T-cell (primary cell): ENCODE measurements around the gene ARHGAP5. TPM values are rescaled to one million over a fixed set of nuclear protein-coding genes. Genes with fewer than 3 reads are reported as not detected.
A peak's percentile ranks its signal among the peaks of the same experiment; 100 is the strongest.

Experiments used
- ATAC-seq, 4 experiments: fragments of 200-7000 bp in 3 of 4; fragments of 150-1000 bp in 1 of 4; cut with Tn5 transposase; replicated peaks in 1 of 4; 1 replicate in 3 of 4; 2 replicates in 1 of 4; pipeline ENCODE4 v1.10.0; 2021; ENCODE audit warnings: moderate library complexity in 3 of 4, mild to moderate bottlenecking in 2 of 4, moderate number of reproducible peaks in 1 of 4
- CTCF ChIA-PET, 2 donors: fragments of 300-600 bp; sonication (Branson Sonifier 250); formaldehyde crosslinking; loops; one replicate each; lab custom pipeline; 2022; ENCODE audit warnings: antibody characterized with exemption in 2 of 2; lab: Charles Lee
- POLR2A ChIA-PET, 2 donors: fragments of 300-600 bp; sonication (Branson Sonifier 250); formaldehyde crosslinking; loops; one replicate each; lab custom pipeline; 2022; ENCODE audit warnings: antibody characterized with exemption in 2 of 2; lab: Charles Lee
- DNase-seq, 35 experiments: peaks; one replicate each; pipeline versions ENCODE4 v3.0.0 to v3.0.0-alpha.2; 2013 to 2023
- H3K27ac ChIP-seq: one replicate; pipeline ENCODE4 v1.5.1; 2013; ENCODE audit warnings: low read length
- H3K27me3 ChIP-seq, 2 experiments: replicated peaks in 1 of 2; 1 replicate in 1 of 2; 2 replicates in 1 of 2; pipeline versions ENCODE4 v1.6.1 to v1.7.0; 2013; ENCODE audit warnings: low read length in 1 of 2, mixed read lengths in 1 of 2; ENCODE audit not compliant: control insufficient read depth in 2 of 2, insufficient read depth in 2 of 2; ENCODE audit errors: extremely low read depth in 1 of 2
- H3K36me3 ChIP-seq, 2 donors: 1 replicate in 1 of 2; 2 replicates in 1 of 2; pipeline versions ENCODE4 v1.6.1 to v1.7.0; 2013; ENCODE audit warnings: low read length in 1 of 2; ENCODE audit not compliant: control insufficient read depth in 2 of 2, insufficient read depth in 1 of 2; ENCODE audit errors: extremely low read depth in 1 of 2
- H3K4me1 ChIP-seq, 2 experiments: 1 replicate in 1 of 2; 2 replicates in 1 of 2; pipeline versions ENCODE4 v1.6.1 to v1.7.0; 2013; ENCODE audit warnings: low read length in 2 of 2, mixed read lengths in 1 of 2; ENCODE audit not compliant: insufficient read depth in 2 of 2, control insufficient read depth in 1 of 2; ENCODE audit errors: extremely low read depth in 1 of 2
- H3K4me3 ChIP-seq, 2 donors: 1 replicate in 1 of 2; 2 replicates in 1 of 2; pipeline versions ENCODE4 v1.5.1 to v1.7.0; 2013; ENCODE audit warnings: mild to moderate bottlenecking in 2 of 2, low read length in 1 of 2, moderate library complexity in 1 of 2; ENCODE audit not compliant: control insufficient read depth in 1 of 2; ENCODE audit errors: extremely low read depth in 1 of 2
- H3K9me3 ChIP-seq: 2 replicates; pipeline ENCODE4 v1.7.0; 2013
- H3K27ac Mint-ChIP-seq, 2 donors: one replicate each; pipeline ENCODE4 v1.8.0; 2020 to 2021; ENCODE audit warnings: mild to moderate bottlenecking in 2 of 2, mixed read lengths in 2 of 2
- H3K27me3 Mint-ChIP-seq, 2 donors: one replicate each; pipeline ENCODE4 v1.8.0; 2021 to 2022; ENCODE audit warnings: mixed read lengths in 2 of 2
- H3K36me3 Mint-ChIP-seq: one replicate; pipeline ENCODE4 v1.8.0; 2021; ENCODE audit warnings: mixed read lengths
- H3K4me1 Mint-ChIP-seq, 3 donors: one replicate each; pipeline ENCODE4 v1.8.0; 2020 to 2022; ENCODE audit warnings: mixed read lengths in 3 of 3, mild to moderate bottlenecking in 1 of 3
- H3K4me3 Mint-ChIP-seq, 3 donors: one replicate each; pipeline ENCODE4 v1.8.0; 2020 to 2022; ENCODE audit warnings: mild to moderate bottlenecking in 3 of 3, mixed read lengths in 3 of 3, moderate library complexity in 3 of 3
- H3K9me3 Mint-ChIP-seq, 3 donors: one replicate each; pipeline ENCODE4 v1.8.0; 2020 to 2022; ENCODE audit warnings: mixed read lengths in 3 of 3
- WGBS: methylation state at CpG from one replicate; pipeline ENCODE4 v1.1.5; 2013; ENCODE audit warnings: missing lambda C conversion rate; ENCODE audit not compliant: insufficient coverage; 5-methylcytosine and 5-hydroxymethylcytosine counted together
- total RNA-seq, 35 experiments: library from RNA in 6 of 35; stranded (reverse) in 6 of 35; fragments of 120-200 nt in 1 of 35; gene quantifications; one replicate each; pipeline versions ENCODE4 v1.2.1 to v1.2.4 and lab custom pipeline; 2013 to 2026

ARHGAP5 gene
- total RNA-seq, 5 donors from 2014 or later (not counting 1 experiment from before 2014, with no cell fraction given), result 43.1 to 69.3 (median 60.9) TPM

- H3K36me3 Mint-ChIP-seq, result no peaks in the 10 kb centered on the region
- no peaks in the 10 kb centered on the region for H3K27me3 Mint-ChIP-seq
- H3K36me3 ChIP-seq, result no peaks in the 10 kb centered on the region
- peaks cover 18 to 24% (median 19%) of the 10 kb centered on the region in 3 donors for H3K4me1 Mint-ChIP-seq
- H3K4me3 ChIP-seq, result no peak overlapping the region
- CTCF ChIA-PET, result interaction anchor here (0.5 to 6.0 kb wide), 18 partner anchors 11 to 1163 kb away, joined by 3 to 69 read pairs (median 4); partner anchors contain the start of gene RNU6-8 (in 1 of the 2)
- DNase-seq, result peak in 31 of 35 experiments; percentile 2 to 85 (median 38)
- no peaks in the 10 kb centered on the region for H3K9me3 Mint-ChIP-seq
- POLR2A ChIA-PET, result no interaction called here
- ATAC-seq, result no peak
- H3K27ac ChIP-seq, result no peak overlapping the region
- no peaks in the 10 kb centered on the region for H3K27me3 ChIP-seq
- no CpG with 5 or more reads among the region's 6 CpGs for WGBS
- H3K9me3 ChIP-seq, result no peaks in the 10 kb centered on the region
- H3K4me1 ChIP-seq, result peaks cover 5 to 12% of the 10 kb centered on the region in 2 experiments
- H3K4me3 Mint-ChIP-seq, result no peak overlapping the region
- H3K27ac Mint-ChIP-seq, result no peak overlapping the region
Measured at GRCh38 chr14:32073537-32074189, 3.4 kb upstream of the ARHGAP5 start.

GRCh38 chr14:32074887-32075572 is 2.1 kb upstream of the ARHGAP5 start:
- H3K9me3 ChIP-seq, result no peaks in the 10 kb centered on the region
- no CpG with 5 or more reads among the region's 8 CpGs for WGBS
- CTCF ChIA-PET, result interaction anchor here (2.1 to 3.4 kb wide), 2 partner anchors 178 kb away, joined by 7 to 59 read pairs; no protein-coding TSS in a partner anchor
- no peak for ATAC-seq
- Mint-ChIP-seq H3K27ac (no peak overlapping the region), H3K36me3 (no peaks in the 10 kb centered on the region), H3K27me3 (no peaks in the 10 kb centered on the region), H3K4me3 (peak overlapping the region in 2 of 3 donors; percentile 22 to 99), H3K9me3 (no peaks in the 10 kb centered on the region), H3K4me1 (peaks cover 27 to 34% (median 29%) of the 10 kb centered on the region in 3 donors)
- POLR2A ChIA-PET, result no interaction called here
- H3K27ac ChIP-seq, result no peak overlapping the region
- DNase-seq, result peak in 1 of 35 experiments; percentile 2
- H3K4me1 ChIP-seq, result peaks cover 8 to 12% of the 10 kb centered on the region in 2 experiments
- H3K27me3 ChIP-seq, result no peaks in the 10 kb centered on the region
- no peak overlapping the region for H3K4me3 ChIP-seq
- no peaks in the 10 kb centered on the region for H3K36me3 ChIP-seq

DNA sequence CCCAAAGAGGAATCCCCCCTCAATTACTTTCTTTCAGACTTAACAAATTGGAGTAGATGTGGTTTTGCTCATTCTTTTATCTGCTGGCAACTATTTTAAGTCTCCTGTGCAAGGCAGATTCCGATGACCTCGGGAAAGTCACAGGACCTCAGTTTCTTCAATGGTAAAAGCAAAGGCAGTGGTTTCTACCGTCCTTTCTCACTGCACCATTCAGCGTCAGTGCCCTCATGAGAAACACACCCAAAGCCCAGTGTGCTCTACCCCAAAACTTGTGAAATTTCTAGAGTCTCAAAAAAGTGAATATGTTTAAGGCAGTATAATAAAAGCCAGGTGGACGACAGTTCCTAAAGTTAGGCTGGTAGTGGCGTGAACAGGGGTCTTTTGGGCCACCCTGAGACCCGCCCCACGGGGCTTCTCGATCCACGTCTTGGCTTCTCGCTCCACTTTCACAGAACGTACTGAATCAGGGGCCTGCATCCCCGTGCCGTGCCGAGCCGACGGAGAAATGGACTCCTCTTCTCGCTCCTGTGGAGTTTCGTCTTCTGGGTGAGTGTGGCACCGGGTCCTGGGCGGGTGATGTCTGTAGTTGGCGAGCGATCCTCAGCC is 1.3 kb upstream of the ARHGAP5 start:
- H3K36me3 ChIP-seq, result no peaks in the 10 kb centered on the region
- Mint-ChIP-seq H3K27me3 (no peaks in the 10 kb centered on the region), H3K4me1 (peaks cover 33 to 36% (median 34%) of the 10 kb centered on the region in 3 donors), H3K4me3 (peak overlapping the region; percentile 90 to 99 (median 94)), H3K27ac (peak overlapping the region; percentile 89 to 90), H3K36me3 (no peaks in the 10 kb centered on the region), H3K9me3 (no peaks in the 10 kb centered on the region)
- H3K27ac ChIP-seq, result peak overlapping the region; percentile 63
- WGBS, result 0% methylated on average over 12 of the region's 23 CpGs
- peak in 4 of 35 experiments; percentile 1 to 43 (median 30) for DNase-seq
- H3K27me3 ChIP-seq, result no peaks in the 10 kb centered on the region
- H3K4me1 ChIP-seq, result peaks cover 8 to 12% of the 10 kb centered on the region in 2 experiments
- ATAC-seq, result peak; percentile 29 to 38 (median 35)
- ChIA-PET CTCF (interaction anchor here (0.8 to 3.4 kb wide), 7 partner anchors 123 to 179 kb away, joined by 3 to 59 read pairs (median 4); partner anchors contain the start of gene RNU6-8 (in 1 of the 2)), POLR2A (no interaction called here)
- peak overlapping the region; percentile 70 to 88 for H3K4me3 ChIP-seq
- H3K9me3 ChIP-seq, result no peaks in the 10 kb centered on the region

- ATAC-seq, result peak; percentile 66 to 72 (median 70)
- peak overlapping the region; percentile 70 to 88 for H3K4me3 ChIP-seq
- no peaks in the 10 kb centered on the region for H3K9me3 Mint-ChIP-seq
- H3K36me3 Mint-ChIP-seq, result no peaks in the 10 kb centered on the region
- peak overlapping the region; percentile 63 for H3K27ac ChIP-seq
- no peaks in the 10 kb centered on the region for H3K27me3 ChIP-seq
- H3K4me1 Mint-ChIP-seq, result peaks cover 37 to 42% (median 39%) of the 10 kb centered on the region in 3 donors
- peak; percentile 25 to 86 (median 63) for DNase-seq
- H3K9me3 ChIP-seq, result no peaks in the 10 kb centered on the region
- ChIA-PET POLR2A (no interaction called here), CTCF (interaction anchor here (0.5 to 2.1 kb wide), 10 partner anchors 29 to 1545 kb away, joined by 3 to 8 read pairs (median 4); partner anchors contain the start of gene RNU6-8 (in 1 of the 2))
- WGBS, result under 1% methylated on average over 72 of the region's 76 CpGs
- no peaks in the 10 kb centered on the region for H3K27me3 Mint-ChIP-seq
- peaks cover 8 to 12% of the 10 kb centered on the region in 2 experiments for H3K4me1 ChIP-seq
- peak overlapping the region; percentile 89 to 90 for H3K27ac Mint-ChIP-seq
- H3K36me3 ChIP-seq, result no peaks in the 10 kb centered on the region
- H3K4me3 Mint-ChIP-seq, result peak overlapping the region; percentile 90 to 99 (median 94)
Measured at GRCh38 chr14:32076278-32077080, 625 bp upstream of the ARHGAP5 start.

- CTCF ChIA-PET, result no interaction called here
- H3K4me3 ChIP-seq, result peak overlapping the region; percentile 70 to 97
- WGBS, result 0% methylated on average over 6 of the region's 28 CpGs
- no peaks in the 10 kb centered on the region for H3K36me3 ChIP-seq
- H3K27ac ChIP-seq, result peak overlapping the region; percentile 57
- H3K4me1 Mint-ChIP-seq, result peaks cover 47 to 50% (median 49%) of the 10 kb centered on the region in 3 donors
- no peaks in the 10 kb centered on the region for H3K27me3 ChIP-seq
- H3K27ac Mint-ChIP-seq, result peak overlapping the region; percentile 85 to 86
- no peaks in the 10 kb centered on the region for H3K27me3 Mint-ChIP-seq
- H3K9me3 ChIP-seq, result no peaks in the 10 kb centered on the region
- peaks cover 8 to 12% of the 10 kb centered on the region in 2 experiments for H3K4me1 ChIP-seq
- H3K36me3 Mint-ChIP-seq, result peaks cover 4% of the 10 kb centered on the region
- H3K4me3 Mint-ChIP-seq, result peak overlapping the region; percentile 90 to 99 (median 94)
- POLR2A ChIA-PET, result interaction anchor here in 1 of 2 donors (0.6 kb wide), 1 partner anchor 1046 kb away, joined by 3 read pairs; no protein-coding TSS in a partner anchor
- ATAC-seq, result no peak
- no peaks in the 10 kb centered on the region for H3K9me3 Mint-ChIP-seq
- DNase-seq, result peak in 23 of 35 experiments; percentile 2 to 51 (median 10)
Measured at GRCh38 chr14:32078023-32078857, 1.1 kb downstream of the ARHGAP5 start.
